Mucosa of descending colon (tissue), 3 donors: Measurements from ENCODE around the gene CLSTN2. TPM values are rescaled to one million over a fixed set of nuclear protein-coding genes. Genes with fewer than 3 reads are reported as not detected.

Experiments used
- ATAC-seq: fragments of 200-7000 bp; cut with Tn5 transposase; one replicate; pipeline ENCODE4 v1.9.1; 2020; ENCODE audit warnings: mild to moderate bottlenecking, moderate library complexity
- DNase-seq, 3 donors: peaks; one replicate each; pipeline ENCODE4 v3.0.0-alpha.2; 2020
- H3K36me3 ChIP-seq: fragments of 200-600 bp; one replicate; pipeline ENCODE4 v1.8.0; 2021; ENCODE audit warnings: low read depth, mild to moderate bottlenecking
- H3K4me1 ChIP-seq: fragments of 200-600 bp; one replicate; pipeline ENCODE4 v1.8.0; 2021; ENCODE audit warnings: low read depth, mild to moderate bottlenecking
- H3K4me3 ChIP-seq: fragments of 200-600 bp; one replicate; pipeline ENCODE4 v1.8.0; 2021; ENCODE audit warnings: mild to moderate bottlenecking
- H3K9me3 ChIP-seq: fragments of 200-600 bp; one replicate; pipeline ENCODE4 v1.8.0; 2021; ENCODE audit warnings: mild to moderate bottlenecking
- intact Hi-C, 2 donors: fragments of 100-400 bp; cut with DNase I in 1 of 2; cut with micrococcal nuclease in 1 of 2; formaldehyde crosslinking; loops; one replicate each; pipeline versions ENCODE4 v1.11.0 to v1.11.1; 2022; cut with DNase I, micrococcal nuclease
- total RNA-seq, 3 donors: library from RNA; stranded (reverse); fragmentation: NEBNext Ultra II Directional in 2 of 3; extraction: Animal tissue kit (Norgen Biotek cat#: 25700) in 2 of 3; gene quantifications; one replicate each; pipeline versions ENCODE4 v1.2.1 to v1.2.4, GENCODE V29; 2021 to 2023
- TF ChIP-seq, protein P1 (sequence below): fragments of 200-600 bp; IDR thresholded peaks from one replicate; pipeline ENCODE4 v1.8.0; 2022; ENCODE audit warnings: antibody characterized with exemption, mild to moderate bottlenecking
- donor health status: DM: no; HTN: no; CAD: no; lungs with moderate emphysema.
- donor health status: DM: no; HTN: no; CAD: no.
- donor health status: DM: no; HTN: yes; CAD: no.

The CLSTN2 gene
- total RNA-seq, 3 donors from 2014 or later: 0.90 to 5.3 (median 2.5) TPM

DNA sequence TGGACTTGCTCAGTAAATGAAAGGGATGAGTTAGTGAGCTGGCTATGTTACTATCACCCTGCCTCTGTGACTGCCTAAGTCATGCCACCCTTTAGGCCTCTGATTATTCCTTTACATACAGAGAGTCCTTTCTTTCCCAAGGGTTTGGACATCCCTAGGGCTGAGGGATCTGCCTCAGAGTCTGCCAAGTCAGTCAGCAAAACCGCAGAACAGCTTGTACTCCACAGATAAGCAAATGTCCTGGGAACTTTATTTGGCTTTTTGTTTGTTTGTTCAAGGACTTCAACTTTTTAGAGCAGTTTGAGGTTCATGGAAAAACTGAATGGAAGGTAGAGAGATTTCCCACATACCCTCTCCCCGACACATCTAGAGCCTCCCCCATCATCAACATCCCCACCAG is 660.3 kb downstream of the CLSTN2 start:
- DNase-seq: no peak
- Histone ChIP-seq H3K4me3 (no peak overlapping the region), H3K9me3 (no peaks in the 10 kb centered on the region), H3K36me3 (no peaks in the 10 kb centered on the region), H3K4me1 (no peaks in the 10 kb centered on the region)
- TF ChIP-seq, protein P1, sequence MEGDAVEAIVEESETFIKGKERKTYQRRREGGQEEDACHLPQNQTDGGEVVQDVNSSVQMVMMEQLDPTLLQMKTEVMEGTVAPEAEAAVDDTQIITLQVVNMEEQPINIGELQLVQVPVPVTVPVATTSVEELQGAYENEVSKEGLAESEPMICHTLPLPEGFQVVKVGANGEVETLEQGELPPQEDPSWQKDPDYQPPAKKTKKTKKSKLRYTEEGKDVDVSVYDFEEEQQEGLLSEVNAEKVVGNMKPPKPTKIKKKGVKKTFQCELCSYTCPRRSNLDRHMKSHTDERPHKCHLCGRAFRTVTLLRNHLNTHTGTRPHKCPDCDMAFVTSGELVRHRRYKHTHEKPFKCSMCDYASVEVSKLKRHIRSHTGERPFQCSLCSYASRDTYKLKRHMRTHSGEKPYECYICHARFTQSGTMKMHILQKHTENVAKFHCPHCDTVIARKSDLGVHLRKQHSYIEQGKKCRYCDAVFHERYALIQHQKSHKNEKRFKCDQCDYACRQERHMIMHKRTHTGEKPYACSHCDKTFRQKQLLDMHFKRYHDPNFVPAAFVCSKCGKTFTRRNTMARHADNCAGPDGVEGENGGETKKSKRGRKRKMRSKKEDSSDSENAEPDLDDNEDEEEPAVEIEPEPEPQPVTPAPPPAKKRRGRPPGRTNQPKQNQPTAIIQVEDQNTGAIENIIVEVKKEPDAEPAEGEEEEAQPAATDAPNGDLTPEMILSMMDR: no peak
- no peak for ATAC-seq
- intact Hi-C loops: no loop called here

DNA sequence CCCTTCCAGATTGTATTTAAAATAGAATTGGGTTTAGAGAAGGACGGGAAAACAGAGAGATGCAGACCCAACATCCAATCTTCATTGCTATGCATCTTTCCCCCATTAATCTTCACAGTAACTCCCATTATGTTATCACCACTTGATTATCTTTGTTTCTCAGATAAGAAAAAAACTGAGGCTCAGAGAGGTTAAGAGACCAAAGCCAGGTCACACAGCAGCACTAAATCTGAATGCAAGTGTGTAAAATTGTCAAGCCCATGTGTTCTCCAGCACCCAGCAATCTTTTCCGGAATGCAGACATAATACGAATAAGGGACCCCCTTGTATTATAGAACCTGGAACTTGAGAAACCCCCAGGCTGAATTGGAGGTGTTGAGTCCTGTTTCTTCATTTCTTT is 662.4 kb downstream of the CLSTN2 start:
- no peaks in the 10 kb centered on the region for H3K4me1 ChIP-seq
- intact Hi-C loops: no loop called here
- TF ChIP-seq, protein P1: no peak
- no peaks in the 10 kb centered on the region for H3K9me3 ChIP-seq
- ATAC-seq (no peak), DNase-seq (no peak)
- no peaks in the 10 kb centered on the region for H3K36me3 ChIP-seq
- no peak overlapping the region for H3K4me3 ChIP-seq

DNA sequence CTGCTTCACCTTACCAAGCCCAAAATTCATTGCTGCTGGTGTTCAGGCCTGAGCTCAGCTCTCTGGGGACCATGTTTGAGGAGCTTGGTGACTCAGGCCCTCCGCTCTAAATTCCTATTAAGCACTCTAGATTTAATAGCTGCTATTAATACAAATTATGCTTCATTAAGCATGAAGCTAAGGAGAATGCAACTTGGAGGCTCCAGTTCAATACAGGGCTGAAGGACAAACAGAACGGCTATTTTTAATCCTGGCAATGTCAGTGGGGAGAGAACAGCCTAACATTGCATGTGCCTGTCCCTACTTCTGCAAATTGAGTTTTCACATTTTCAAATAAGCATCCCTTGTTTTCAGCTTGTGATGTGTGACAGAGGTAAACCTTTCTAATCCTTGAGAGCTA is 662.8 kb downstream of the CLSTN2 start:
- Histone ChIP-seq H3K36me3 (no peaks in the 10 kb centered on the region), H3K4me3 (no peak overlapping the region), H3K4me1 (no peaks in the 10 kb centered on the region), H3K9me3 (no peaks in the 10 kb centered on the region)
- intact Hi-C loops: no loop called here
- DNase-seq: no peak
- no peak for ATAC-seq
- TF ChIP-seq, protein P1: no peak

DNA sequence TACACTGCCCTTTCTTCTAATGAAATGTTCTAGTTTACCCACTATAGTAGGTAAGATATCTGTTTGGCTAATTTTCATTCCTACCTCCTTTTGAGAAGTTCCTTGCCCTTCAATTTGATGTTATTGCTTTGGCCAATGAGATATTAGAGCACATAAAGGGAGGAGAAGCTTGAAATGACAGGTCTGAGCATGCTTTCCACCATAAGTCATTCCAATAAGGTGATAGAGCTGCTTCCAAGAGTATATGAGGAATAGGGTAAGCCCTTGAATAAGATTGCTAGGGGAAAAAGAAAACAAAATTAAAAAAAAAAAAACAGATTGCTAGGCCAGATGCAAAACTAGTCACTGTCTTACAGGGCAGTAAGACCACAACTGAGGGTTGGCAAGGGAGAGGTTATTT is 664.0 kb downstream of the CLSTN2 start:
- Histone ChIP-seq H3K4me3 (no peak overlapping the region), H3K9me3 (no peaks in the 10 kb centered on the region), H3K36me3 (no peaks in the 10 kb centered on the region), H3K4me1 (no peaks in the 10 kb centered on the region)
- intact Hi-C loops: no loop called here
- ATAC-seq (no peak), DNase-seq (no peak)
- TF ChIP-seq, protein P1: no peak

DNA sequence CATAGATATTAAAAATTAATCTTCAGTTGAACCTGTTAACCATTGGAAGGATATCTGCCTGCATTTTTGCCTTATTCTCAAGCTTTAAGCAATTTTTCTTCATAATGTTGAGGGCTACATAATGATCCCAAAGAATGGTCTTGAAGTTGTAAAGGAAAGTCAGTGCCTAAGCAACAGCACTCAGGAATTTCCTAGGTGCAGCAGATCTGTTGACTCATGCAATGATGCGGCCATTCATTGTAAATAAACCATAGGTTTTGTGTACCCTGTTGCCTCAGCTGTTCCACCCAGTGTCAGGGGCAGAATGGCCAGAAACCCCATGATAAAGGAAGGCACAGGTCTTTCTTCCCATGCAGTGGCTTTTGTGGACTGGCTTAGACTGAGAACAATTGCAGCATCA is 664.5 kb downstream of the CLSTN2 start:
- Histone ChIP-seq H3K36me3 (no peaks in the 10 kb centered on the region), H3K4me3 (no peak overlapping the region), H3K4me1 (no peaks in the 10 kb centered on the region), H3K9me3 (no peaks in the 10 kb centered on the region)
- DNase-seq: no peak
- intact Hi-C loops: no loop called here
- TF ChIP-seq, protein P1: no peak
- ATAC-seq: no peak

DNA sequence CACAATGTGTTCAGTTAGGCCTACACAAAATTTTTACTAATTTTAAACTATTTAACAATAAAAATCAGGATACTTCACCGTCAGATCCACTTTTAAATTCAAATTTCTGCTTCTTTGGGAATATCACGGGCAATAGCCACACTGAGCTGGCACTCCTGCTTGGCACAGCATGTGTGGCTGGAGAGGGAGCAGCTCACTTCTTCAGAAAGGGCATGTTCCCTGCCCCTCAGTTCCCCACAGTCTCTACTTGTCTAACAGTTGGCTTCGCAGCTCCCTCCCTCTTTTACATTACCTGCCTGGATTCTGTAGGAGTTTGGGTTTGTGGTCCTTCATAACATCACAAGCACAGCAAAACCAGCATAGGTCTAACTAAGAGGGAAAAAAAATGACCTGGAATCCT is 666.9 kb downstream of the CLSTN2 start:
- Histone ChIP-seq H3K4me1 (no peaks in the 10 kb centered on the region), H3K4me3 (no peak overlapping the region), H3K9me3 (no peaks in the 10 kb centered on the region), H3K36me3 (no peaks in the 10 kb centered on the region)
- ATAC-seq (no peak), DNase-seq (no peak)
- intact Hi-C loops: no loop called here
- TF ChIP-seq, protein P1: no peak
